HG02610 (cell line): Measurements from ENCODE around the gene CSDE1.
"Not testable (repeated sequence)": the region's sequence is repeated elsewhere in the genome, so short reads cannot be mapped to it uniquely, and the experiment has no call there.

Experiments used
- ATAC-seq: cut with Tn5 transposase; IDR thresholded peaks from one replicate; pipeline ENCODE4 v1.9.1; 2021; ENCODE audit warnings: mild to moderate bottlenecking, moderate library complexity; ENCODE audit not compliant: unreplicated experiment

Gene CSDE1

DNA sequence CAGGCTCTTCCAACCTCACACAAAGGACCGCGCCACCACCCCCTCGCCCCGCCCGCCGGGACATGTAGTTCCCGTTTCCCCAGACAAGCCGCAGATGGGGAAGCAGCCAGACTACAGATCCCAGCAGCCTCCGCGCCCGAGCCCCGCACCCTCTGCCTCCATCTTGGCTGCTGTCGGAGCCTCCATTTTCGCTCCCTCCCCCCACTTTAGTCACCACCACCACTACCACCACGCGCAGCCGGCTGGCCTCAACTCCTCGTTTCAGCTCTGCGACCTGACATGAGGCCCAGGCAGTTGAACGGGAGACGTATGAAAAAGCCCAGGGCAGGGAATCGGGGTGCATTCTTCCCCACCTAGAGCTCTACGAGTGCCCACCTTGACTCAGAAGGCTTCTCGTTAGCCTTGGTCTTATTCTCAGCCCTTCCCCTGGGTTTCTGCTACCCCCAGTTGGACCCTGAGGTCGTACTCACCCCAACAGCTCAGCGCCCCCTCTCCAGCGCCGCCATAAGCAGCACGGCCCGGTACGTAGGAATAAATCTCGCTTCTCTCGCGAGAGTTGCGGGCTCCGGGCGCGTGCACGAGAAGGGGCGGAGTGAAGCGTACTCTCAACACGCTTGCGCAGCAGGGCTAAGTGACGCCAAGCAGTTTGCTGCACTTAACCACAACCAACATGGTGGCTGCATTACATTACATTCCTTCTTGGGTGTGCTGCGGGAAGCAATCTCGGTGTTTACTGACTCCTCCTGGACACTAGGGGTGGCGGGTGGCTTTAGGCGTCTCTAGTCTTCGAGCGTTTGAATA is at the start of gene CSDE1:
TSS of gene CSDE1 (minus strand) at position 530 of the 801 bp plus-strand sequence. CDS start 18,094 bp downstream, outside the sequence.
- peak; percentile 83 for ATAC-seq

DNA sequence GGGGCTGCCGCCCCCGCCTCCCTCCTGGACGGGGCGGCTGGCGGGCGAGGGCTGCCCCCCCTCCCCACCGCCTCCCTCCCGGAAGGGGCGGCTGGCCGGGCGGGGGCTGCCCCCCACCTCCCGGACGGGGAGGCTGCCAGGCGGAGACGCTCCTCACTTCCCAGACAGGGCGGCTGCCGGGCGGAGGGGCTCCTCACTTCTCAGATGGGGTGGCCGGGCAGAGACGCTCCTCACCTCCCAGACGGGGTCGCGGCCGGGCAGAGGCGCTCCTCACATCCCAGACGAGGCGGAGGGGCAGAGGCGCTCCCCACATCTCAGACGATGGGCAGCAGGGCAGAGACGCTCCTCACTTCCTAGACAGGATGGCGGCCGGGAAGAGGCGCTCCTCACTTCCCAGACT is 46.7 kb upstream of the CSDE1 start:
- not testable (repeated sequence) for ATAC-seq

DNA sequence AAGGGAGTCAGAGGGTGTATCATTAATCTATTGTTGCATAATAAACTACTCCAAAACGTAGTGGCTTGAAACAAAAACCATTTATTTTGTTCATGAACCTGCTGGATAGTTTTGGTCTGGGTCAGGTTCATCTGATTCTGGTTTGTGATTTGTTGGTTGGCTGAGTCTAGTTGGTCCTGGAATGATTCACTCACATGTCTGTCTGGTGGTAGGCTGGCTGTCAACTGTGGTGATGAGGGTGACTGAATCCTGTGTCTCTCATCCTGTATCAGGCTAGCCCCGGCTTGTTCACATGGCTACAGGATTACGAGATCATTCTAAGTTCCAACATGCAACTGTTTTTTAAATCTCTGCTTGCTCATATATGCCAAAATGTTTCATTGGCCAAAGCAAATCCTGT is 45.2 kb upstream of the CSDE1 start:
- ATAC-seq, result peak; percentile 96

DNA sequence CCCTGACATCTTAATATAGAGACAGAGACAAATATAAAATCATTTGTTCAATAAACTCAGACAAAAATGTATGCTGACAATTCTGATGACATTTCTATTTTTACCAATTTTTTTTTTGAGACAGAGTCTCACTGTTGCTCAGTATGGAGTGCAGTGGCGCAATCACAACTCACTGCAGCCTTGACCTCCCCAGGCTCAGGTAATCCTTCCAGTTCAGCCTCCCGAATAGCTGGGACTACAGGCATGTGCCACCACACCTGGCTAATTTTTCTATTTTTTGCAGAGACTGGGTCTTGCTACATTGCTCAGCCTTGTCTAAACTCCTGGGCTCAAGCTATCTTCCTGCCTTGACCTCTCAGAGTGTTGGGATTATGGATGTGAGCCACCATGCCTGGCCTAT is 36.3 kb upstream of the CSDE1 start:
- ATAC-seq, result no peak

DNA sequence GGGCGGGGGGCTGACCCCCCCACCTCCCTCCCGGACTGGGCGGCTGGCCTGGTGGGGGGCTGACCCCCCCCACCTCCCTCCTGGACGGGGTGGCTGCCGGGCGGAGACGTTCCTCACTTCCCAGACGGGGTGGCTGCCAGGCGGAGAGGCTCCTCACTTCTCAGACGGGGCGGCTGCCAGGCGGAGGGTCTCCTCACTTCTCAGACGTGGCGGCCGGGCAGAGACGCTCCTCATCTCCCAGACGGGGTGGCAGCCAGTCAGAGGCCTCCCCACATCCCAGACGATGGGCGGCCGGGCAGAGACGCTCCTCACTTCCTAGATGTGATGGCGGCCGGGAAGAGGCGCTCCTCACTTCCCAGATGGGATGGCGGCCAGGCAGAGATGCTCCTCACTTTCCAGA is 32.8 kb upstream of the CSDE1 start:
- ATAC-seq, result not testable (repeated sequence)

DNA sequence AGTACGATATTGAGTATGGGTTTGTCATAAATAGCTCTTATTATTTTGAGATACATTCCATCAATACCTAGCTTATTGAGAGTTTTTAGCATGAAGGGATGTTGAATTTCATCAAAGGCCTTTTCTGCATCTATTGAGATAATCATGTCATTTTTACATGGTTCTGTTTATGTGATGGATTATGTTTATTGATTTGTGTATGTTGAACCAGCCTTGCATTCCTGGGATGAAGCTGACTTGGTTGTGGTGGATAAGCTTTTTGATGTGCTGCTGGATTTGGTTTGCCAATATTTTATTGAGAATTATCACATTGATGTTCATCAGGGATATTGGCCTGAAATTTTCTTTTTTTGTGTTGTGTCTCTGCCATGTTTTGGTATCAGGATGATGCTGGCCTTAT is 28.7 kb upstream of the CSDE1 start:
- ATAC-seq, result not testable (repeated sequence)

DNA sequence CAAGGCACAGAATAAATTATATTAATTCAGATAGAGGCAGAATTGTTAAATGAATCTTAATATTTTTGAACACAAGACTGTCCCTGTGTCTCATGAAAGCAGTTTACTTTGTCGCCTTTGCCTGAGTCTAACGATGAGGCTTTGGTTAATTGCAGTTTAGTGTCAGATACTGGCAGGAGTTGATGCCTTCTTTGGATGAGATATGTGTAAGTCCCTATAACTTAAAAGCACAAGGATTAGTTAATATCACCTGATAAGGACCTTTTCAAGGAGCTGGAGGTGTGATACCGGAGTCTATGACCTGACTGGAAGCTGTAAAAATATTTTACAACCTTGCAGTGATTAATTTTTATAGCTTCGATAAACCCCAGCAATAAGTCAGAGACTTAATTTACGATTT is 24.7 kb upstream of the CSDE1 start:
- no peak for ATAC-seq

DNA sequence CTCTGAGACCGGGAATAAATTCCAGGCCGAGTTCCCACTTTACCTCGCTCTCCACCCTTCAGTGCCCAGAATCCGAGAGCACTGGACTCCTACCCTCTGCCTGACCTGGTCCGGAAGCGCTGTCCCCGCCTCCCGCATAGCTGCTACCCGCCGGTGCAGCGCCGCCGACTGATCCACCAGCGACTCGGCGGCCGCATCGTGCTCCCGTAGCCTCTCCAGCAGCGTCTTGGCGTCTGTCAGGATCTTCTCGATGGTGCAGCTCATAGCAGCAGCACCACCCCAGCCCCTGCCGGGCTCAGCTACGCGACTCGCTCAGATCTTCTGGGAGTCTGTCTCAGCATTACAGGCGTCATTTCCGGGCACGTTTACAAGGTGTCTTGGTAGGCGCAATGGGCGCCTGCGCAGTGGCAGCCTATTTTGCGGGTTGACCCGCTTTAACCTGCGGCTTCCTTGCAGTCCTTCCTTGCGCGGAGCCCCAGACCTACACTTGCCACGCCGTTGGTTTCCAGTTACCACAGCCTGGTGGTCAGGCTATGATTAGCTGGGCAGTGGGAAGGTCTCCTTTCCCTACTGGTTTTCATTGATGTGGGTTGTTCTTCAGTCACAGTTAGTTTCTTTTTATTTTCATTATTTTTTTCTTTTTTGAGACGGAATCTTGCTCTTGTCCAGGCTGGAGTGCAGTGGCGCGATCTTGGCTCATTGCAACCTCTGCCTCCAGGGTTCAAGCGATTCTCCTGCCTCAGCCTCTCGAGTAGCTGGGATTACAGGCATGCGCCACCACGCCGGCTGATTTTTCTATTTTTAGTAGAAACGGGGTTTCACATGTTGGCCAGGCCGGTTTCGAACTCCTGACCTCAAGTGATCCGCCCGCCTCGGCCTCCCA is 22.8 kb upstream of the CSDE1 start, which contains the start of gene SIKE1:
TSS of gene SIKE1 (minus strand) at position 342 of the 883 bp plus-strand sequence. CDS start at position 264, 78 bp downstream.
- peak; percentile 97 for ATAC-seq

DNA sequence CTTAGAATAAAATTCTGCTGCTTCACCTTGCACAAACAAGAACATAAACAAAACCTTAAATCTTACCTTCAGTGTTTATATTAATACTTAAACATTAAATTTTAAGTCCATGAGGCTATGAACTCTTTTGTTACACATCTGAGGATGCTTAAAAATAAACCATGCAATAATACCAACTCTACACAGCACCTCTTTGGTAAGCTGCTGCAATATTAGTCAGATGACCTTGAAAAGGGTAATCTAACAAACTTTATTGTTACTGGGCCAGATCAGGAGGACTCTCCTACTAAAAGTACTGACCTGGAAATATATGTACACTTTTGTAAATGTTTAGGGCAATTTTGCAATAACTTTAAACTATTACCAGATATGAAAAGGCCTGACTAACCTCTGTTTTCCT is 21.9 kb upstream of the CSDE1 start:
- ATAC-seq, result no peak

DNA sequence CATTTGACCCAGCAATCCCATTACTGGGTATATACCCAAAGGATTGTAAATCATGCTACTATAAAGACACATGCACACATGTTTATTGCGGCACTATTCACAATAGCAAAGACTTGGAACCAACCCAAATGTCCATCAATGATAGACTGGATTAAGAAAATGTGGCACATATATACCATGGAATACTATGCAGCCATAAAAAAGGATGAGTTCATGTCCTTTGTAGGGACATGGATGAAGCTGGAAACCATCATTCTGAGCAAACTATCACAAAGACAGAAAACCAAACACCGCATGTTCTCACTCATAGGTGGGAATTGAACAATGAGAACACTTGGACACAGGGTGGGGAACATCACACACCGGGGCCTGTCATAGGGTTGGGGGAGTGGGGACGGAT is 18.9 kb upstream of the CSDE1 start:
- ATAC-seq, result not testable (repeated sequence)

DNA sequence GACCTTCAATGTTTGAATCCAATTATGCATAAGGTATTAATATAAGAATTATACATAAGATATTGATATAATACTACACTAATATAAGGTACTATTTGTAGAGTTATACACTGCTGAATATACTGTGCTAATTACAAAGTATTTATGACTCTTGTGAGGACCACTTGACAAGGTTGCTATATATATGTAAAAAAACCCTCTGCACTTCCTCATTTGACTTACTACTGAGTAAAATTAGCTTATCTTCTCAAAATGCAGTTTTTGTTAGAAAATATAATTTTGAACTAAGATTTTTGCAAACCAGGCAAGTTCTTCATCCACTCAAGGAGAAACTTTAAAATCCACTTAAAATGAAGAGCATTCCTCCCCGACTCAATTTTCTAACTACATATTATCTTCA is 14.2 kb upstream of the CSDE1 start:
- no peak for ATAC-seq

DNA sequence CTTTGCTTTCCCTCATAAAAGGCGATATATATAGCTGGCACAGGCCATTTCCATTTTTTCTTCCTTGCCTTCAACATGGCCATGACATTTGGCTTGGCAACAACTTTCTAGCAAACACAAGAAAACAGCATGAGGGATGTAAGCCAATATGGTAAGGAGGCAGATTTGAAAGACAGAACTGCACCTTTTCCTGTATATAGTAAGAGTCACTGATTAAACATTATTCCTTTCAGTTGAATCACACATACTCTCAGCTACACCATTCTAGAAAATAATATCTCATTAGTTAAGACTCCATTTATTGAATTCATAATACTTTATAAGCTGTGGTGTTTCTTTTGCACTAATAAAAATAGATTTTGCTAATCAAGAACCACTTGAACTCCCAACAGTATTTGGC is 13.2 kb upstream of the CSDE1 start:
- no peak for ATAC-seq

DNA sequence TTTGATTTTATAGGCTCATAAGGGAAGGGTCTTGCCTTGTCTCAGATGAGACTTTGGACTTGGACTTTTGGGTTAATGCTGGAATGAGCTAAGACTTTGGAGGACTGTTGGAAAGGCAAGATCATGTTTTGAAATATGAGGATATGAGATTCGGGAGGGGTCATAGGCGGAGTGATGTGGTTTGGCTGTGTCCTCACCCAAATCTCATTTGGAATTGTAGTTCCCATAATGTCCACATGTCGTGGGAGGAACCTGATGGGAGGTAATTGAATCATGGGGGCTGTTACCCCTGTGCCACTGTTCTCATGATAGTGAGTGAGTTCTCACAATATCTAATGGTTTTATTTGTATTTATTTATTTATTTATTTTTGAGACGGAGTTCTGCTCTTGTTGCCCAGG is 6.9 kb upstream of the CSDE1 start:
- ATAC-seq, result no peak

DNA sequence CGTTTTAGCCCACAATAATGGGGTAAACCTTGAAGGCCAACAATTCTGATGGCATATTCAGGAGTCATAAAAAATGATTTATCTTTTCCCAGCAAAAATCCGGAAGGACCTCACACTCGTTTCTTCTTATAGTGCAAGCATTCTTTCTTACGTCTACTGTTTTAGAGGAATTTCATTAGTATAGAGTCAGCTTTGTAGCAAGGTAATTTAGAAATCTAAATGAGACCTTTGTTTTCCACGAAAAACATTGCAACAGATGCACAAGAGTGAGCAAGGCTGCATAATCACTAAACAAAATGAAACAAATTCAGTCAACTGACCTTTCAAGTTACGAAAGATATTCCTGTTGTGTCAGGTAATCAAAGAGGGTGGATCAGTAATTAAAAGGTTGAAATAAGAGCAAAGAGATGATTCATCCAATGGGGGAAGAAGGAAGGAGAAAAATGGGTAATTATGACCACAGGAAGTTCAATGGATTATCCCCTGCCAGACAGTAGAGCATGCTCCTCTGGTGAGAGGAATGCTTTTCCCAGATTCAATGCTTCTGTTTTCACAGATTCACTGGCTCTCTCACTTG is 560 bp upstream of the CSDE1 start:
- ATAC-seq, result no peak

DNA sequence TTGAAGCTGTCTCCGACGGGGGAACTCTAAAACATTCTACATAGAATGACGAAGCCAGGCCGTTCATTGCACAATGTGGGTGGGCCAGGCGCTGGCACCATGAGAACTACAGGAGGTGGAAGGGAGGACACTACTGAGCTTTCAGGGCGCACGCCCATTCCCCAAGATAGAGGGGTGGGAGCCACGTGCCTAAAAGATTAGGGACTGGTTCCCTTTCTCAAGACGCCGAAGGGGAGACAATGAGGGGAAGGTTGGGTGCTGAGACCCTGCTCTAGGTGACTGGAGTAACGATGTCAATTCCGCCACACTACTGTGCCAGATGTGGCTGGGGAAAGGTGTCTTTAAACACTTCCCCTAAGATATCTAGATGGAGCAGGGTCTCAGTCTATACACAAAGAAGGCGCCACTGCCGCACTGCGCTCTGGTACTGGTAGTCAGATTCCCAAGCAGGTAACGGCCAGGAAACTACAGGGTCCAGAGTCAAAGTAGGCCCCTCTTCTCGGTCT is 782 bp downstream of the CSDE1 start:
- ATAC-seq, result no peak

DNA sequence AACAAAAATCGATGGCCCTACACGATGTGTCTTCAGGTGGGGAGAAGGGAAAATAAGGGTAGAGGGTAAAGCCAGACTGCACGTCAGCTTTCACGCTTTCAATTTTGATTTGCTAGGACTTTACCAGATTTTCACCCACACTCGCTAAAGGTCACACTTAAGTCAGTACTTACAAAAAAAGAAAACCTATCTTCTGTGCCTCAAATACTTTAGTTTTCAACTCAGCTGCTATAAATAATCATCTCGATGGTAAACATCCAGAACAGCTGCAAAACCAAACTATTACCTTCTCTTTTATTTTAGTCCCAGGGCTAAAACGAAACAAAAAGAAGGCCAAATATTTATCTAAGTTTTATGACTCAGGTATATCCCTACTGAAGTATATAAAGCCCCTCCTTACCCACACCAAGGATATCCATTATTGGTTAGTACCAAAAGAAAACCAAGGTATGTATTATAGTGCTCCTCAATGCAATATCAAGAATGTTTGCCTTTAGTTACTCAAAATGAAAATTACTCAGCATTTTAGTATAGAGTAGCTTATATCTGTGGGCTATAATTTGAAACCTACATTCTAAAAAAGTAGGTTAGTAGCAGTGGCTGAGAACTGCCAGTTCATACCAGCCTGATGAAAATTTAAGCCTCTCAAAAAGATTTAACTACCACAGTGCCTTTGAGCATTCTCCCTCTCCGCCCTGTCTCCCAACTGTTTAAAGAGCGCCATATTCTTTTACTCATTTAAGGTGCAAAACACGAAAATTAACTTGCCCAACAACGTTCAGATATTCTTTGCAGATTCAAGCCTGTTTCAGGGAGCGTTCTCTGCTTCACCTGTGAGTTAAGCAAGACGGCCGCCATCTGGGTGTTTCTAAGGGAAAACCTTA is 1.5 kb downstream of the CSDE1 start:
- ATAC-seq, result peak; percentile 34

DNA sequence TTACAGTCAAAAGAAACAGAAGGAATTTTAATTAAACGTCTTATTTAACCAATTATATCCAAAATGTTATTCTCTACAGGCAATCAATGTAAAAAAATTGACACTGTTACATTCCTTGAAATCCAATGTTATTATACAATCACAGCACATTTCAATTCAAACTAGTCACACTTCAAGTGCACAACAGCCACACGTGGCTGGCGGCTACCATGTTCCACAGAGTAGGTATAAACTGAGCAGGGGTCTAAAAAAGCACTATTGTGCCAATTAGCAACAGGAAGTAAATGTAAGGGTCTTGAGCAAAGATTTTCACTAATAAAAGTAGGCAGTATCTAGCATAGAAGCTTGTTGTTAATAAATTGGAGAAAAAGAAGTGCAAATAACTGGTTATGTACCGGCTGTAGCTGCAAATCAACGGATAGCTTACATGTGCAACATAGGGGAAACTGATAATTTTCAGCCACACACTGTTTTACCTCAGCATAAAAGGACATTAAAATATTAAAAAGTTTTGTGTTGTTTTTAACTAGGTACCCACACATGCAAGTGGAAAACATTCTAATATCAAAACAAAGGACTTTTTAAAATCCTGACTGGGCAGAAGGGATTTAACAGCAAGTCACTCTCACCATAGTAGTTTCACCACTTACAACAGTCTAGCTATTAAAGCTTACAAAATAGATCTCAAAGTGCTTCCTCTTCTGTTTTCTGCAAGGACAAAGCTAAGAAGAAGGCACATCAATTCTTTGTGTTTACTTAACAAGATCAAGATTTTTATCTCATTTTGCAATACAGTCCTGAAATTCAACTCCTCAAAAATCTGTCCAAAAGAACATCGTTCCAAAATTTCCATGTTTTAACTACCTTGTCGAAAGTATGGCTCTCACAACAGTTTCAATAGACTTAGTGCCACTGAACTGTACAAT is 2.5 kb downstream of the CSDE1 start:
- no peak for ATAC-seq

DNA sequence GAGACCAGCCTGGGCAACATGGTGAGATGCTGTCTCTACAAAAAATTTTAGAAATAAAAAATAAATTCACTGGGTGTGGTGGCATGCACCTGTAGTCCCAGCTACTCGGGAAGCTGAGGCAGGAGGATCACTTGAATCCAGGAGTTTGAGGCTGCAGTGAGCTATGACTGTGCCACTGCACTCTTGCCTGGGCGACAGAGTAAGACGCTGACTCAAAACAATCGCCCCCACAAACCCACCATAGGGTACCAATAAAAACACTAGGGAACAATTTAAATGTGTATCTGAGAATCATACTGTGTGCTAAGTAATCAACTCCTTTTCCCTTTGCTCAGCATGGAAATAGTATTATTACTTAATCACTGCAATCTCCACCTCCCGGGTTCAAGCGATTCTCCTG is 4.1 kb downstream of the CSDE1 start:
- ATAC-seq, result not testable (repeated sequence)

DNA sequence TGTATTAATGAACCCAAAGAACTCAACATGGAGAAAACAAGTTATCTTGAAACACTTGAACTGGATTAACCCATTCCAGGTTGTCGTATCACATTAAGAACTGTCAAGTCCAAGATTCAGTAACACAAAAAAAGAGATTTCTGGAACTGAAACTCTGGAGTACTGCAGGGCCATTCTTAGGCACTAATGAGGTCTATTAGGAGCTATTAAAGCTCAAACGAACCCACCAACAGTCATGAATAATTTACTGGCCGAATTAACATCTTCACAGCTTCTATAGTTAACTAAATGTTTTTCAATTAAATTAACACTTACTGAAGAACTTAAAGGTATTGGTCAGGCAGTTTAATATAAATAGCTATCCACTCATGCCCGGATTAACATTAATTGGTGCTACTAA is 4.6 kb downstream of the CSDE1 start:
- no peak for ATAC-seq
